ENCODE results near the gene ZBED2. TPM values are rescaled to one million over a fixed set of nuclear protein-coding genes. Genes with fewer than 3 reads are reported as not detected.

ZBED2 gene
- total and polyA plus RNA-seq, 3 experiments from 2014 or later = 0.51 to 551 (median 547) TPM

GRCh38 chr3:111548092-111548491 is 47.1 kb downstream of the ZBED2 start:
- no peaks in the 10 kb centered on the region for H3K27me3 ChIP-seq (ENCODE audit: insufficient read depth, low read length, poor library complexity, severe bottlenecking)
- CTCF ChIA-PET = interaction anchor here (2.4 kb wide), 1 partner anchor 69 kb away, joined by 12 read pairs; no protein-coding TSS in a partner anchor
- Mint-ChIP-seq H3K4me1 (peaks cover 0 to 40% (median 36%) of the 10 kb centered on the region in 3 donors), H3K27ac (peak overlapping the region in 1 of 8 donors; percentile 71), H3K27me3 (no peaks in the 10 kb centered on the region), H3K9me3 (no peaks in the 10 kb centered on the region), H3K36me3 (peaks cover 3 to 38% (median 14%) of the 10 kb centered on the region in 3 donors), H3K4me3 (no peak overlapping the region)
- H3K9me3 ChIP-seq (ENCODE audit: low read length) = no peaks in the 10 kb centered on the region
- peak overlapping the region; percentile 31 for H3K4me3 ChIP-seq (ENCODE audit: low read length)
- POLR2A ChIA-PET = interaction anchor here (1.0 kb wide), 1 partner anchor 9 kb away, joined by 3 read pairs; no protein-coding TSS in a partner anchor
- H3K36me3 ChIP-seq (ENCODE audit: insufficient read depth, low read length) = no peaks in the 10 kb centered on the region
- peaks cover 82% of the 10 kb centered on the region for H3K4me1 ChIP-seq (ENCODE audit: insufficient read depth, low read length)
- H3K27ac ChIP-seq (ENCODE audit: low read depth, low read length) = peak overlapping the region; percentile 46
- no peak for DNase-seq

- peak in 3 of 5 donors; percentile 63 to 85 (median 70) for DNase-seq
- Histone ChIP-seq H3K9me3 (ENCODE audit: low read length) (no peaks in the 10 kb centered on the region), H3K36me3 (ENCODE audit: insufficient read depth, low read length) (no peaks in the 10 kb centered on the region), H3K27me3 (ENCODE audit: insufficient read depth, low read length, poor library complexity, severe bottlenecking) (no peaks in the 10 kb centered on the region), H3K27ac (ENCODE audit: low read depth, low read length) (peak overlapping the region; percentile 46), H3K4me3 (ENCODE audit: low read length) (peak overlapping the region; percentile 31), H3K4me1 (ENCODE audit: insufficient read depth, low read length) (peaks cover 80% of the 10 kb centered on the region)
- Mint-ChIP-seq H3K4me3 (no peak overlapping the region), H3K27ac (peak overlapping the region in 1 of 8 donors; percentile 71), H3K36me3 (peaks cover 3 to 42% (median 14%) of the 10 kb centered on the region in 3 donors), H3K4me1 (peaks cover 0 to 37% (median 34%) of the 10 kb centered on the region in 3 donors), H3K27me3 (no peaks in the 10 kb centered on the region), H3K9me3 (no peaks in the 10 kb centered on the region)
- ChIA-PET CTCF (interaction anchor here (2.4 kb wide), 1 partner anchor 69 kb away, joined by 12 read pairs; no protein-coding TSS in a partner anchor), POLR2A (interaction anchor here (1.0 kb wide), 1 partner anchor 9 kb away, joined by 3 read pairs; no protein-coding TSS in a partner anchor)
These were observed 47.5 kb downstream of the ZBED2 start for GRCh38 chr3:111547631-111548030.

GRCh38 chr3:111545349-111545748 is 49.8 kb downstream of the ZBED2 start:
- Mint-ChIP-seq H3K4me1 (peaks cover 19 to 53% (median 52%) of the 10 kb centered on the region in 3 donors), H3K9me3 (no peaks in the 10 kb centered on the region), H3K27ac (peak overlapping the region in 4 of 8 donors; percentile 97 to 99 (median 98)), H3K36me3 (peaks cover 0 to 49% (median 6%) of the 10 kb centered on the region in 3 donors), H3K4me3 (peak overlapping the region in 1 of 7 donors; percentile 97), H3K27me3 (no peaks in the 10 kb centered on the region)
- no peaks in the 10 kb centered on the region for H3K9me3 ChIP-seq (ENCODE audit: low read length)
- H3K36me3 ChIP-seq (ENCODE audit: insufficient read depth, low read length) = no peaks in the 10 kb centered on the region
- H3K4me1 ChIP-seq (ENCODE audit: insufficient read depth, low read length) = peaks cover 74% of the 10 kb centered on the region
- no peaks in the 10 kb centered on the region for H3K27me3 ChIP-seq (ENCODE audit: insufficient read depth, low read length, poor library complexity, severe bottlenecking)
- H3K4me3 ChIP-seq (ENCODE audit: low read length) = peak overlapping the region; percentile 52
- POLR2A ChIA-PET = interaction anchor here (2.9 kb wide), 1 partner anchor 65 kb away, joined by 8 read pairs; no protein-coding TSS in a partner anchor
- CTCF ChIA-PET = interaction anchor here (1.1 kb wide), 1 partner anchor 71 kb away, joined by 5 read pairs; no protein-coding TSS in a partner anchor
- peak overlapping the region; percentile 73 for H3K27ac ChIP-seq (ENCODE audit: low read depth, low read length)
- no peak for DNase-seq

Other genes starting within 250 kb of the ZBED2 start
- gene CD96, start 53.1 kb downstream of the ZBED2 start, total RNA-seq = 10 to 100 TPM; 69.1 to 80.9 TPM
- gene CD96, start 53.1 kb downstream of the ZBED2 start, polyA plus RNA-seq = 262 TPM
- gene PLCXD2, start 79.3 kb upstream of the ZBED2 start, total RNA-seq = 10 to 100 TPM; 10.2 to 10.6 TPM
- gene PLCXD2, start 79.3 kb upstream of the ZBED2 start, polyA plus RNA-seq = 2.8 TPM

Measured in CD8-positive, alpha-beta memory T cell (primary cell).